SJCRH30 (cell line): ENCODE results near the gene SLFN13. TPM values are rescaled to one million over a fixed set of nuclear protein-coding genes. Genes with fewer than 3 reads are reported as not detected.
"Not testable (repeated sequence)": the region's sequence is repeated elsewhere in the genome, so short reads cannot be mapped to it uniquely, and the experiment has no call there.

Experiments used
- DNase-seq, 2 experiments: peaks; one replicate each; pipeline ENCODE4 v3.0.0-alpha.2; 2015 to 2020
- H3K27ac ChIP-seq: fragments of 250-450 bp; sonication (Bioruptor Pico); 2 replicates; pipeline ENCODE4 v1.5.1; 2020; ENCODE audit warnings: mild to moderate bottlenecking, moderate library complexity
- H3K27me3 ChIP-seq: fragments of 250-450 bp; sonication (Bioruptor Pico); 2 replicates; pipeline ENCODE4 v1.5.1; 2020; ENCODE audit warnings: mild to moderate bottlenecking, moderate library complexity
- H3K36me3 ChIP-seq: fragments of 250-450 bp; sonication (Bioruptor Pico); 2 replicates; pipeline ENCODE4 v1.5.1; 2020; ENCODE audit warnings: mild to moderate bottlenecking, moderate library complexity
- H3K4me1 ChIP-seq: fragments of 250-450 bp; sonication (Bioruptor Pico); 2 replicates; pipeline ENCODE4 v1.5.1; 2020; ENCODE audit warnings: mild to moderate bottlenecking, moderate library complexity
- H3K4me3 ChIP-seq: fragments of 250-450 bp; sonication (Bioruptor Pico); 2 replicates; pipeline ENCODE4 v1.5.1; 2020; ENCODE audit warnings: mild to moderate bottlenecking, moderate library complexity
- H3K9me3 ChIP-seq: fragments of 250-450 bp; sonication (Bioruptor Pico); replicated peaks from 2 replicates; pipeline ENCODE4 v1.5.1; 2020; ENCODE audit warnings: mild to moderate bottlenecking, moderate library complexity
- total RNA-seq: library from RNA; depleted of rRNA; stranded (reverse); fragments of >200 nt; shearing (Covaris generic); gene quantifications from 2 replicates; pipeline ENCODE4 v1.2.3, GENCODE V29; 2014; rRNA removed

The SLFN13 gene
- total RNA-seq, 1 experiment from 2014 or later, result 0.69 TPM

DNA sequence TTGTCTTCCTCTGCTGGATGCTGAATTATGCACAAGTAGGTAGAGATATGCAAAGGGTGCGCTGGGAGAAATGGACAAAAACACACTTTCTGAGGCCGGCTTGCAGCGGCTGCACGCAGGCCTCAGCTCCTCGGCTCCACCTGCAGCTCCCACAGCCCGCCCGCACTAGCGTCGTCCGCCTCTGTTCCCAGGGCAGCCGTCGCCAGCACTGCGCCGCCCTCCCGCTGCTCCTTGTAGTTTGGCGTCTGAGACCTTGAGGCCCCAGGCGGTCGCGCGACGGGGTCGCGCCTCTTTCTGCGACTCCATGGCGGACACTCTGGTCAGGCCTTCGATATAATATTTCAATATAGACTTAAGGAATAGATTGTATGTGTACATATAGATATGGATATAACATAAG is 41.0 kb downstream of the SLFN13 start:
- no peaks in the 10 kb centered on the region for H3K4me1 ChIP-seq
- H3K27ac ChIP-seq, result no peak overlapping the region
- DNase-seq, result no peak
- H3K9me3 ChIP-seq, result no peaks in the 10 kb centered on the region
- no peak overlapping the region for H3K4me3 ChIP-seq
- H3K36me3 ChIP-seq, result peaks cover 18% of the 10 kb centered on the region
- H3K27me3 ChIP-seq, result no peaks in the 10 kb centered on the region

DNA sequence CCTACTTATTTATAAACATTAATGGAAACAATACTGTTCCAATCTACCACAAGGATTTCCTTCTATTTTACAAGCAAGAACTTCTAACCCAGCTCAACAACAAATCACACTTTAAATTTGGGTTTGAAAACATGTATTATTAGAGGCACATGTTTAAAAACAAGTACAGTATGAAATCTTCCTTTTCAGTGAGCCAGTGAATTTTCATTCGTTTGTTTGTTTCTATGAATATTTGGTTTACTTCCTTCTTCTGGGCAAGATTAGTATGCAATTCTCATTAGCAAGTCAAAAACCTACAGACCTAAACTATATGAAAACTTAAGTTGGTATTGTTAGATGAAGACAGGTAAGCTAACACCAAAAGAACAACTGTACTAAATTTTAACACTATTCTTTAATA is 42.0 kb downstream of the SLFN13 start:
- H3K9me3 ChIP-seq, result no peaks in the 10 kb centered on the region
- no peak for DNase-seq
- no peaks in the 10 kb centered on the region for H3K4me1 ChIP-seq
- H3K27me3 ChIP-seq, result no peaks in the 10 kb centered on the region
- H3K36me3 ChIP-seq, result peaks cover 16% of the 10 kb centered on the region
- H3K4me3 ChIP-seq, result no peak overlapping the region
- no peak overlapping the region for H3K27ac ChIP-seq

DNA sequence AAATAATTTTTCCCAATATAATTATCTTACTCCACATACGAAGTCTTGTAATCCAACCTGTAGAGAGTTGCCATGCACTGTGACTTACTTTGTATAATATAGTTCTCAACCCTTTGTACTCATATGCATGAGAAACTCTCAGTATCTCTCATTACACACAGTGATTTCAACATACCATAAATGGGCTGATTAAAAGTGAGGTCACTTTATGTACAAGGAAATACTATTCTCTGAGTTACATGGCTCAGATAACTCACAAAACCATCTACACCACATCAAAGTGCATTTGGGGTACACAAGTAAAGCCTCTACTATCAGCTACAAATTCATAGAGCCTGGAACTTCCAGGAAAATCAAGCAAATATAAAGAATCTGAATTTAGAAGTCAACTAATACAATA is 44.2 kb downstream of the SLFN13 start:
- H3K36me3 ChIP-seq, result peaks cover 2% of the 10 kb centered on the region
- H3K27ac ChIP-seq, result no peak overlapping the region
- H3K4me3 ChIP-seq, result no peak overlapping the region
- no peaks in the 10 kb centered on the region for H3K9me3 ChIP-seq
- no peak for DNase-seq
- no peaks in the 10 kb centered on the region for H3K4me1 ChIP-seq
- H3K27me3 ChIP-seq, result no peaks in the 10 kb centered on the region

DNA sequence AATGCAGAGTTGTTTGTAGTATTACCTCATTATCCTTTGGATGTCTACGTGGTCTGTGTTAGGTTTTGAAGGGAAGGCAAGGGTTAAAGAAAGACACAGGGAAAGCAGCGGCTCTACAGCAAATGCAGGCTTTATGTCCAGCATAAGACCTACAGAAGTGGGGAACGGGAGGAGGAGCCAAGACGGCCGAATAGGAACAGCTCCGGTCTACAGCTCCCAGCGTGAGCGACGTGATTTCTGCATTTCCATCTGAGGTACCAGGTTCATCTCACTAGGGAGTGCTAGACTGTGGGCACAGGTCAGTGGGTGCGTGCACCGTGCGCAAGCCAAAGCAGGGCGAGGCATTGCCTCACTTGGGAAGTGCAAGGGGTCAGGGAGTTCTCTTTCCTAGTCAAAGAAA is 54.8 kb downstream of the SLFN13 start:
- not testable (repeated sequence) for DNase-seq, H3K4me3 ChIP-seq, H3K36me3 ChIP-seq, H3K4me1 ChIP-seq, H3K27me3 ChIP-seq, H3K27ac ChIP-seq, H3K9me3 ChIP-seq

DNA sequence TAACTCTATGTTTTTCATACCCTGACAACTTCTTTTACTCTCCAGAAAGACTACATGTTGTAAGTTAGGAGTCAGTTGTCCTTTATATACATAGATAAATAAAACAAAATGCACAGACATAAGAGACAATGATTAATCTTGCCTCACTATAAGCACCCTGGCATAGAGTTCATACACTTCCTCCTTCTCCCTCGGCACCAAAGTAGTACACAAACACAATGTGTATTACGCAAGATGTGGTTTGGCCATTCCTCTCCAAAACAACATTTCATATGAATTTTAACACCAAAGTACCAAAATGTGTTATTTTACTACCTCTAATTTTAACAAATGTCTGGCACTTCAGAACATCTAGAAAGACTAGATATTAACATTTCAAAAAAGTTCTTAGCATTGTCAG is 57.9 kb downstream of the SLFN13 start:
- no peak for DNase-seq
- no peaks in the 10 kb centered on the region; the same call in 1 of the 2 replicates for H3K9me3 ChIP-seq
- H3K36me3 ChIP-seq, result no peaks in the 10 kb centered on the region
- H3K27me3 ChIP-seq, result no peaks in the 10 kb centered on the region
- H3K4me3 ChIP-seq, result no peak overlapping the region
- no peaks in the 10 kb centered on the region for H3K4me1 ChIP-seq
- H3K27ac ChIP-seq, result no peak overlapping the region

DNA sequence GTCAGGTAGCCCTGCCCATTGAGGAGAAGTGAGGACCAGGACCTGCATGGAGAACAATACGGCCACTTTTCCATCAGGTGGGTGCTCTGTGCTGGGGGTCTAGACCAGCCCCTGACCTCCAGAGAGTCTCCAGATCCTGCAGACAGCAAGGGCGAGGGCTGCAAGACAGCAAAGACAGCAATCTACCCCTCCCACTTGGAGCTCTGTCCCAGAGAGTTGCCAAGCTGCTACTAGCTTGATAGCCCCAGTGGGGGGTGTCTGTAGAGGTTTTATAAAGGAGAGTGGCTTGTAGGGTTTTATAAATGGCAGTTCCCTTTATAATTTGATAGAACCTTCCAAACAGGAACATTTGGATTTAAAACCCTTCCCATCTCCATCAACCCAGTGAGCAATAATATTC is 58.4 kb downstream of the SLFN13 start:
- no peaks in the 10 kb centered on the region for H3K27me3 ChIP-seq
- H3K36me3 ChIP-seq, result no peaks in the 10 kb centered on the region
- no peaks in the 10 kb centered on the region; the same call in 1 of the 2 replicates for H3K9me3 ChIP-seq
- no peak overlapping the region for H3K27ac ChIP-seq
- no peak overlapping the region for H3K4me3 ChIP-seq
- no peak for DNase-seq
- H3K4me1 ChIP-seq, result no peaks in the 10 kb centered on the region

DNA sequence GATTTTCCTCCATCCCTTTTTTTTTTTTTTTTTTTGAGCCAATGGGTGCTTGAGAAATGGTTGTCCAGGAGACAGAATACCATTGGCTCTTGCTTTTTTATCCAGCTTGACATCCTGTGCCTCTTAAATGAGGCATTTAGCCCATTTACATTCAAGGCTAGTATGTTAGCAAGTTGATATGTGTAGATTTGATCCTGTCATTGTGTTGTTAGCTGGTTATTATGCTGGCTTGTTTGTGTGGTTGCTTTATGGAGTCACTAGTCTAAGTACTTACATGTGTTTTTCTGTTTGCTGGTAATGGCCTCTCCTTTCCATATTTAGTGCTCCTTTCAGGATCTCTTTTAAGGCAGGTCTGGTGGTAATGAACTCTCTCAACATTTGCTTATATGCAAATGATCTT is 61.1 kb downstream of the SLFN13 start:
- Histone ChIP-seq H3K27ac (no peak overlapping the region), H3K36me3 (no peaks in the 10 kb centered on the region), H3K9me3 (no peaks in the 10 kb centered on the region; the same call in 1 of the 2 replicates), H3K27me3 (no peaks in the 10 kb centered on the region), H3K4me1 (no peaks in the 10 kb centered on the region), H3K4me3 (no peak overlapping the region)
- DNase-seq, result no peak

Other genes starting within 250 kb of the SLFN13 start
- gene SLFN5, start 205.7 kb downstream of the SLFN13 start, total RNA-seq, result 1.5 and 2.5 TPM in 2 replicates
- 16.5 and 18.6 TPM in 2 replicates for gene SLFN11, start 75.1 kb downstream of the SLFN13 start, total RNA-seq
- gene SLFN12, start 16.3 kb downstream of the SLFN13 start, total RNA-seq, result 16.3 and 19.0 TPM in 2 replicates
- gene SLFN12L, start 88.9 kb upstream of the SLFN13 start, total RNA-seq, result not detected in 2 replicates
- not detected in 2 replicates for gene SLFN14, start 112.1 kb upstream of the SLFN13 start, total RNA-seq
- 8.4 and 9.4 TPM in 2 replicates for gene PEX12, start 129.8 kb upstream of the SLFN13 start, total RNA-seq
- 113 and 123 TPM in 2 replicates for gene AP2B1, start 138.6 kb upstream of the SLFN13 start, total RNA-seq